ENCODE measurements around the gene RGS7.
A peak's percentile ranks its signal among the peaks of the same experiment; 100 is the strongest.

DNA sequence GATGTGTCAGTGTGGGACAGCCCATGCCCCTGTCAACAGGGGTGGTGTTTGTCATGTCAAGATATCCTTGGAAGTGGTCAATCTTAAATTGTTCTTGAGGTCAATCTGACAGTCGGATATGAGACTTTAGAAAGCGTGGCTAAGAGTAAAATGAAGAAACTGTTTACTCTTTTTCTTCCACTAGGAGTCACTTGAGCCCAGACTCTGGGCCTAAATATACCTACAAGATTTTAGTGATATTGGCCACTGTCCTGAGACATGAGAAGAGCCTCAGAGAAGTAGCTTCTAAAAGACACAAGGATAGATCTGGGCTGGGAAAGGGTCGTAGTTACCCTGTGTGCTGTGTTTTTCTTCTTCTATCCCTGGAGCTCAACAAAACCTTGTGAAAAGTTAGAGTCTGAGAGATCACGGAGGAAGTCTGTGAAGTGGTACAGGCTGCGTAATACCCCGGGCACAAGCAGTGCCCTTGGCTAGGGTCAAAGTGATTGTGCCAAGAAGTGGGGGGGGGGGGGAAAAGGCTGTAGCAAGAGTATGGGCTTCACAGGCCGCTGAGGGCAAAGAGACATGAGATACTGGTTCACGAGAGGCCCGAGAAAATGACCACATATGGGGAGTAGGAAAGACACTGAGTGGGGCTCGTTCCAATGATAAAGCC lies 389.8 kb downstream of the RGS7 start:
- TF ChIP-seq, protein P1, sequence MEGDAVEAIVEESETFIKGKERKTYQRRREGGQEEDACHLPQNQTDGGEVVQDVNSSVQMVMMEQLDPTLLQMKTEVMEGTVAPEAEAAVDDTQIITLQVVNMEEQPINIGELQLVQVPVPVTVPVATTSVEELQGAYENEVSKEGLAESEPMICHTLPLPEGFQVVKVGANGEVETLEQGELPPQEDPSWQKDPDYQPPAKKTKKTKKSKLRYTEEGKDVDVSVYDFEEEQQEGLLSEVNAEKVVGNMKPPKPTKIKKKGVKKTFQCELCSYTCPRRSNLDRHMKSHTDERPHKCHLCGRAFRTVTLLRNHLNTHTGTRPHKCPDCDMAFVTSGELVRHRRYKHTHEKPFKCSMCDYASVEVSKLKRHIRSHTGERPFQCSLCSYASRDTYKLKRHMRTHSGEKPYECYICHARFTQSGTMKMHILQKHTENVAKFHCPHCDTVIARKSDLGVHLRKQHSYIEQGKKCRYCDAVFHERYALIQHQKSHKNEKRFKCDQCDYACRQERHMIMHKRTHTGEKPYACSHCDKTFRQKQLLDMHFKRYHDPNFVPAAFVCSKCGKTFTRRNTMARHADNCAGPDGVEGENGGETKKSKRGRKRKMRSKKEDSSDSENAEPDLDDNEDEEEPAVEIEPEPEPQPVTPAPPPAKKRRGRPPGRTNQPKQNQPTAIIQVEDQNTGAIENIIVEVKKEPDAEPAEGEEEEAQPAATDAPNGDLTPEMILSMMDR (IDR thresholded peaks at IDR 0.05; ENCODE audit: poor library complexity, severe bottlenecking): peak; percentile 44
- TF ChIP-seq POLR2AphosphoS5 (IDR thresholded peaks at IDR 0.05): no peak
